ENCODE data around the gene TSSC4.

DNA sequence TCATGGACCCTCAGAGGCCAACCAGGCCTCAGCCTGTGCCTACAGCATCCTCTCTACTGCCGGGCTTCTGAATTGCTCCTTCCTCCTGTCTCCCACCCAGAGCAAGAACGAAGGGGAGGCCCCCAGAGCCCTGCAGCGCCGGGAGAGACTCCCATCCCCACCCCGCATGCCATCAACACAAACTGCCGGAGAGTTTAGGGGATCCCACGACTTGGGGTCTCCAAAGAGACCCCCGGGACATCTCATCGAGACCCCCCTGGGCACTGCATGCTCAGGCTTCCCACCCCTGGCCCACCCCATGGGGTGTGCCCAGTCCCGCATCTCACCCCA lies 31.7 kb upstream of the TSSC4 start:
- TF ChIP-seq POLR2A (IDR thresholded peaks at IDR 0.05): no peak
- TF ChIP-seq, protein P1, sequence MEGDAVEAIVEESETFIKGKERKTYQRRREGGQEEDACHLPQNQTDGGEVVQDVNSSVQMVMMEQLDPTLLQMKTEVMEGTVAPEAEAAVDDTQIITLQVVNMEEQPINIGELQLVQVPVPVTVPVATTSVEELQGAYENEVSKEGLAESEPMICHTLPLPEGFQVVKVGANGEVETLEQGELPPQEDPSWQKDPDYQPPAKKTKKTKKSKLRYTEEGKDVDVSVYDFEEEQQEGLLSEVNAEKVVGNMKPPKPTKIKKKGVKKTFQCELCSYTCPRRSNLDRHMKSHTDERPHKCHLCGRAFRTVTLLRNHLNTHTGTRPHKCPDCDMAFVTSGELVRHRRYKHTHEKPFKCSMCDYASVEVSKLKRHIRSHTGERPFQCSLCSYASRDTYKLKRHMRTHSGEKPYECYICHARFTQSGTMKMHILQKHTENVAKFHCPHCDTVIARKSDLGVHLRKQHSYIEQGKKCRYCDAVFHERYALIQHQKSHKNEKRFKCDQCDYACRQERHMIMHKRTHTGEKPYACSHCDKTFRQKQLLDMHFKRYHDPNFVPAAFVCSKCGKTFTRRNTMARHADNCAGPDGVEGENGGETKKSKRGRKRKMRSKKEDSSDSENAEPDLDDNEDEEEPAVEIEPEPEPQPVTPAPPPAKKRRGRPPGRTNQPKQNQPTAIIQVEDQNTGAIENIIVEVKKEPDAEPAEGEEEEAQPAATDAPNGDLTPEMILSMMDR (IDR thresholded peaks at IDR 0.05): no peak
